SK-N-SH (cell line): ENCODE data around the gene MMP13. TPM values are rescaled to one million over a fixed set of nuclear protein-coding genes. Genes with fewer than 3 reads are reported as not detected.

ENCODE experiments used
- CTCF ChIA-PET: fragments of 300-600, 350-600 bp; formaldehyde crosslinking; extraction: SDS; loops from one replicate; lab custom pipeline; 2021; lab: Yijun Ruan, JAX
- POLR2A ChIA-PET: fragments of 350-600 bp; sonication (Branson Sonifier 250); formaldehyde crosslinking; extraction: SDS; loops from one replicate; lab custom pipeline; 2020; ENCODE audit warnings: antibody characterized with exemption, inconsistent platforms; lab: Yijun Ruan, JAX
- DNase-seq: peaks from one replicate; pipeline ENCODE4 v3.0.0; 2012
- H2AFZ ChIP-seq: fragments of 200-600 bp; sonication (generic); 2 replicates; pipeline ENCODE4 v1.8.1; 2016; ENCODE audit warnings: antibody characterized with exemption, mild to moderate bottlenecking, low read depth
- H3F3A ChIP-seq: fragments of 200-600 bp; sonication (generic); replicated peaks from 2 replicates; pipeline ENCODE3; 2016; ENCODE audit warnings: antibody characterized with exemption, mild to moderate bottlenecking; ENCODE audit not compliant: insufficient read depth
- H3K27ac ChIP-seq, 2 experiments: fragments of 200-500 bp in 1 of 2; fragments of 200-600 bp in 1 of 2; sonication (Bioruptor generic) in 1 of 2; sonication (generic), shearing (Covaris generic) in 1 of 2; 2 replicates each; pipeline versions ENCODE4 v1.5.1 to v1.6.1; 2014 to 2016; ENCODE audit warnings: low read depth in 2 of 2, inconsistent platforms in 1 of 2, low read length in 1 of 2, mild to moderate bottlenecking in 1 of 2, mixed read lengths in 1 of 2
- H3K27me3 ChIP-seq: fragments of 200-600 bp; sonication (generic), shearing (Covaris generic); 2 replicates; pipeline ENCODE4 v1.6.1; 2016; ENCODE audit warnings: mixed run types; ENCODE audit not compliant: insufficient read depth
- H3K36me3 ChIP-seq, 2 experiments: fragments of 200-500 bp in 1 of 2; fragments of 200-600 bp in 1 of 2; sonication (Bioruptor generic) in 1 of 2; sonication (generic) in 1 of 2; replicated peaks in 1 of 2; 2 replicates each; pipeline versions ENCODE3 to v1.5.1; 2014 to 2016; ENCODE audit warnings: low read length in 1 of 2, mild to moderate bottlenecking in 1 of 2; ENCODE audit not compliant: insufficient read depth in 2 of 2, control insufficient read depth in 1 of 2
- H3K4me1 ChIP-seq, 2 experiments: fragments of 200-500 bp in 1 of 2; fragments of 200-600 bp in 1 of 2; sonication (Bioruptor generic) in 1 of 2; sonication (generic), shearing (Covaris generic) in 1 of 2; 2 replicates each; pipeline versions ENCODE4 v1.5.1 to v1.6.1; 2014 to 2016; ENCODE audit warnings: low read depth in 1 of 2, low read length in 1 of 2, mixed run types in 1 of 2; ENCODE audit not compliant: insufficient read depth in 2 of 2, control insufficient read depth in 1 of 2
- H3K4me2 ChIP-seq: fragments of 200-600 bp; sonication (generic), shearing (Covaris generic); 2 replicates; pipeline ENCODE4 v1.6.1; 2017; ENCODE audit warnings: mixed run types
- H3K4me3 ChIP-seq, 2 experiments: fragments of 200-500 bp in 1 of 2; fragments of 200-600 bp in 1 of 2; sonication (Bioruptor generic) in 1 of 2; sonication (generic), shearing (Covaris generic) in 1 of 2; 2 replicates each; pipeline versions ENCODE4 v1.5.1 to v1.8.1; 2014 to 2016; ENCODE audit warnings: low read depth in 2 of 2, inconsistent platforms in 1 of 2, low read length in 1 of 2, mild to moderate bottlenecking in 1 of 2, mixed read lengths in 1 of 2, moderate library complexity in 1 of 2
- H3K79me2 ChIP-seq: fragments of 200-600 bp; sonication (generic); 2 replicates; pipeline ENCODE4 v1.8.1; 2017; ENCODE audit warnings: mild to moderate bottlenecking; ENCODE audit not compliant: insufficient read depth
- H3K9ac ChIP-seq: fragments of 200-600 bp; sonication (generic); 2 replicates; pipeline ENCODE4 v1.6.1; 2017; ENCODE audit warnings: mixed run types
- H3K9me2 ChIP-seq: fragments of 200-600 bp; sonication (generic); 2 replicates; pipeline ENCODE4 v1.6.1; 2017; ENCODE audit warnings: mixed run types
- H3K9me3 ChIP-seq: fragments of 200-600 bp; sonication (generic); 2 replicates; pipeline ENCODE4 v1.6.1; 2017; ENCODE audit warnings: mixed run types, mild to moderate bottlenecking, moderate library complexity
- H4K20me1 ChIP-seq: fragments of 200-600 bp; sonication (generic); 2 replicates; pipeline ENCODE4 v1.6.1; 2017; ENCODE audit warnings: mild to moderate bottlenecking, mixed run types; ENCODE audit not compliant: insufficient read depth
- CHD2 ChIP-seq: fragments of 150-350 bp; IDR thresholded peaks from 2 replicates; pipeline ENCODE4 v1.6.1; 2018; ENCODE audit warnings: low read length; ENCODE audit not compliant: partially characterized antibody
- EZH2phosphoT487 ChIP-seq: fragments of 200-600 bp; sonication (generic); IDR thresholded peaks from 2 replicates; pipeline ENCODE4 v1.6.1; 2017; ENCODE audit warnings: low read depth, mixed run types, mild to moderate bottlenecking, antibody characterized with exemption, moderate library complexity, borderline replicate concordance
- FOSL2 ChIP-seq: IDR thresholded peaks from 2 replicates; pipeline ENCODE4 v1.4.0; 2012; ENCODE audit warnings: low read depth, mild to moderate bottlenecking, moderate library complexity, borderline replicate concordance
- FOXJ3 ChIP-seq: sonication (generic); formaldehyde crosslinking; IDR thresholded peaks from 2 replicates; pipeline ENCODE4 v1.5.1; 2020; ENCODE audit warnings: mild to moderate bottlenecking, missing genetic modification reagents
- FOXM1 ChIP-seq: IDR thresholded peaks from 2 replicates; pipeline ENCODE4 v1.4.0; 2012; ENCODE audit warnings: low read depth, mild to moderate bottlenecking
- GATA2 ChIP-seq: sonication (generic); formaldehyde crosslinking; IDR thresholded peaks from 2 replicates; pipeline ENCODE4 v1.5.0; 2020; ENCODE audit warnings: mild to moderate bottlenecking, missing genetic modification reagents
- JUND ChIP-seq: IDR thresholded peaks from 2 replicates; pipeline ENCODE4 v1.4.0; 2012
- MEF2A ChIP-seq: IDR thresholded peaks from 2 replicates; pipeline ENCODE4 v1.4.0; 2012; ENCODE audit warnings: low read depth, borderline replicate concordance
- NFIC ChIP-seq: IDR thresholded peaks from 2 replicates; pipeline ENCODE4 v1.4.0; 2012; ENCODE audit warnings: borderline replicate concordance
- NRF1 ChIP-seq: IDR thresholded peaks from 2 replicates; pipeline ENCODE4 v1.6.1; 2012; ENCODE audit warnings: low read depth, mild to moderate bottlenecking, low read length
- POLR2AphosphoS5 ChIP-seq: IDR thresholded peaks from 2 replicates; pipeline ENCODE4 v1.6.1; 2012; ENCODE audit warnings: low read depth, low read length
- RAD21 ChIP-seq: IDR thresholded peaks from 2 replicates; pipeline ENCODE4 v1.6.1; 2012; ENCODE audit warnings: mild to moderate bottlenecking, low read length
- RFX5 ChIP-seq: IDR thresholded peaks from 2 replicates; pipeline ENCODE4 v1.6.1; 2012; ENCODE audit warnings: mild to moderate bottlenecking, improper control_type of control experiment, low read length
- RXRA ChIP-seq: IDR thresholded peaks from 2 replicates; pipeline ENCODE4 v1.4.0; 2012; ENCODE audit warnings: low read depth, mild to moderate bottlenecking, borderline replicate concordance
- SIN3A ChIP-seq: IDR thresholded peaks from 2 replicates; pipeline ENCODE4 v1.6.1; 2012; ENCODE audit warnings: low read depth, mild to moderate bottlenecking, low read length, moderate library complexity, borderline replicate concordance
- SMC3 ChIP-seq: IDR thresholded peaks from 2 replicates; pipeline ENCODE4 v1.6.1; 2012; ENCODE audit warnings: low read depth, low read length, improper control_type of control experiment
- TAF1 ChIP-seq: IDR thresholded peaks from 2 replicates; pipeline ENCODE4 v1.6.1; 2012; ENCODE audit warnings: low read depth, mild to moderate bottlenecking, low read length, moderate library complexity, borderline replicate concordance
- TEAD4 ChIP-seq: IDR thresholded peaks from 2 replicates; pipeline ENCODE4 v1.4.0; 2012; ENCODE audit warnings: mild to moderate bottlenecking, borderline replicate concordance; ENCODE audit not compliant: insufficient read depth
- WGBS: methylation state at CpG from one replicate; pipeline ENCODE4 v1.1.6; 2017; ENCODE audit warnings: low lambda C conversion rate; 5-methylcytosine and 5-hydroxymethylcytosine counted together
- polyA plus RNA-seq, 3 experiments: library from polyadenylated mRNA; depleted of rRNA; stranded (reverse); fragments of >200 nt; gene quantifications; 2 replicates each; pipeline ENCODE4 v1.2.3, GENCODE V29; 2012
- TF ChIP-seq, protein P1 (sequence below): fragments of 200-600 bp; sonication (generic); IDR thresholded peaks from 2 replicates; pipeline ENCODE4 v1.6.1; 2017; ENCODE audit warnings: antibody characterized with exemption, mild to moderate bottlenecking, moderate library complexity
- TF ChIP-seq, protein P2 (sequence below): fragments of 150-350 bp; IDR thresholded peaks from 2 replicates; pipeline ENCODE4 v1.6.1; 2017; ENCODE audit warnings: antibody characterized with exemption, low read length, low read depth, borderline replicate concordance

MMP13 gene
- polyA plus RNA-seq, 1 of the 3 experiments (the other 2 are of a cell fraction), result 0.12 TPM

DNA sequence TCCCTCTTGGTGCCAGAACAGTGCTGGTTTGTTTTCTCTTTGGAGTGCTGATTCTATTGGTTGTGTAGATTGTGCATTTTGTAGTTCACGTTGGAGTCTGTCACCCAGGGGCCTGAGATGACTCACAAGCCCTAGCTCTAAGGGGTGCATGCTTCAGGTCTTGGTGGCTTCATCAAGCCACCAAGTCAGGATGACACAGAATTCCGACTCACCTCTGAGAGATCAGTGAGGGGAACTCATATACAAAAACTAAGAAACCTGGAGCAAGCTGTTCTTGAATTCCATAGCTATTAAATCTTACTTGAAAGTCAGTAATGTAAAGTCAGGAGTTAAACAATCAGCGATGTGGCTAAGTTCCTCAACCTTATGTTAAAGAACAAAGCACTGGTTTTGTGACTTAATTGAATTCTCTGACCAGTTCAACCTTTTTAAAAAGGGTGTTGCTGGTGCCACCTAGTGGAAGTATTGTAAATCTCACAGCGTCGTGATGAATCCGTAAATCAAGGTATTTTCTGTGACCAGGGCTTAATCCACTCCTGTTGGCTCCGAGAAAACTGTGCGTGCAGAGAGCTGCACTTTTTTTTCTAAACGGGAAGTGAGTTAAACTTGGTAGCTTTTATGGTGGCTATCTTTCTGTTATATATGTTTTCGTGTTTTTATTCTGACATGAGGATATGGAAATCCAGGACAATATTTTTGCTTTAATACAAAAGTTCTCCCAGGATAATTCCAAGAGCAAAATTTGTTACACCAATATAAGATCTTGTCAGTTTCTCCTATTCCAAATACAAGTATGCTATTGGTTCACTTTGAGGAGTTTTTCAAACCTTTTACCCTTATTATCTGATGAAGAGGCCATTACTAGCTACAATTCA is 14.6 kb downstream of the MMP13 start:
- no peaks in the 10 kb centered on the region for H3K9me3 ChIP-seq
- H3K4me1 ChIP-seq, result no peaks in the 10 kb centered on the region; a peak in 1 of 4 replicates
- H3K36me3 ChIP-seq, result no peaks in the 10 kb centered on the region
- DNase-seq, result peak; percentile 46
- no peak overlapping the region; a peak in 1 of 4 replicates for H3K4me3 ChIP-seq
- TF ChIP-seq RAD21, result peak; percentile 77
- TF ChIP-seq FOXM1, result no peak
- TF ChIP-seq, protein P1, sequence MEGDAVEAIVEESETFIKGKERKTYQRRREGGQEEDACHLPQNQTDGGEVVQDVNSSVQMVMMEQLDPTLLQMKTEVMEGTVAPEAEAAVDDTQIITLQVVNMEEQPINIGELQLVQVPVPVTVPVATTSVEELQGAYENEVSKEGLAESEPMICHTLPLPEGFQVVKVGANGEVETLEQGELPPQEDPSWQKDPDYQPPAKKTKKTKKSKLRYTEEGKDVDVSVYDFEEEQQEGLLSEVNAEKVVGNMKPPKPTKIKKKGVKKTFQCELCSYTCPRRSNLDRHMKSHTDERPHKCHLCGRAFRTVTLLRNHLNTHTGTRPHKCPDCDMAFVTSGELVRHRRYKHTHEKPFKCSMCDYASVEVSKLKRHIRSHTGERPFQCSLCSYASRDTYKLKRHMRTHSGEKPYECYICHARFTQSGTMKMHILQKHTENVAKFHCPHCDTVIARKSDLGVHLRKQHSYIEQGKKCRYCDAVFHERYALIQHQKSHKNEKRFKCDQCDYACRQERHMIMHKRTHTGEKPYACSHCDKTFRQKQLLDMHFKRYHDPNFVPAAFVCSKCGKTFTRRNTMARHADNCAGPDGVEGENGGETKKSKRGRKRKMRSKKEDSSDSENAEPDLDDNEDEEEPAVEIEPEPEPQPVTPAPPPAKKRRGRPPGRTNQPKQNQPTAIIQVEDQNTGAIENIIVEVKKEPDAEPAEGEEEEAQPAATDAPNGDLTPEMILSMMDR, result peak; percentile 84
- no peak for TF ChIP-seq POLR2AphosphoS5
- TF ChIP-seq SMC3, result peak; percentile 73
- no peak overlapping the region for H3K4me2 ChIP-seq
- H3K9me2 ChIP-seq, result no peaks in the 10 kb centered on the region
- no peak overlapping the region for H3K9ac ChIP-seq
- H3F3A ChIP-seq, result no peaks in the 10 kb centered on the region
- ChIA-PET POLR2A (no interaction called here), CTCF (interaction anchor here (0.6 to 2.8 kb wide), 29 partner anchors 9 to 599 kb away, joined by 3 to 36 read pairs (median 4); no protein-coding TSS in a partner anchor)
- H3K27me3 ChIP-seq, result no peaks in the 10 kb centered on the region
- 14% methylated on average over 10 of the region's 10 CpGs for WGBS
- H4K20me1 ChIP-seq, result no peaks in the 10 kb centered on the region
- peak overlapping the region; percentile 53; the same call in 1 of the 2 replicates for H2AFZ ChIP-seq
- no peaks in the 10 kb centered on the region for H3K79me2 ChIP-seq
- no peak overlapping the region for H3K27ac ChIP-seq

DNA sequence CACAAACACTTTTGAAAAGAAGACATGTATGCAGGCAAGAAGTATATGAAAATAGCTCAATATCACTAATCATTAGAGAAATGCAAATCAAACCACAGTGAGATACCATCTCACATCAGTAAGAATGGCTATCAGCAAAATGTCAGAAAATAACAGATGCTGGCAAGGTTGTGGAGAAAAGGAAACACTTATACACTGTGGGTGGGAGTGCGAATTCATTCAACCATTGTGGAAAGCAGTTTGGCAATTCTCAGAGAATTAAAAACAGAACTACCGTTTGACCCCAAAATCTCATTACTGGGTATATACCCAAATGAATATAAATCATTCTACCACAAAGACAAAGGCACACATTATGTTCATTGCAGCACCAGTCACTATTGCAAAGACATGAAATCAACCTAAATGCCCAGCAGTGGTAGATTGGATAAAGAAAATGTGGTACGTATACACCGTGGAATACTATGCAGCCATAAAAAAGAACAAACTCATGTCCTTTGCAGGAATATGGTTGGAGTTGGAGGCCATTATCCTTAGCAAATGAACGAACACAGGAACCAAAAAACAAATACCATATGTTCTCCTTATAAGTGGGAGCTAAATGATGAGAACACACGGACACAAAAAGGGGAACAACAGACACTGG is 18.5 kb downstream of the MMP13 start:
- no peaks in the 10 kb centered on the region for H3K36me3 ChIP-seq
- no peaks in the 10 kb centered on the region for H4K20me1 ChIP-seq
- H3K4me3 ChIP-seq, result no peak overlapping the region
- no peaks in the 10 kb centered on the region for H3K9me3 ChIP-seq
- ChIA-PET CTCF (no interaction called here), POLR2A (no interaction called here)
- H3K9ac ChIP-seq, result no peak overlapping the region
- no peak overlapping the region for H3K27ac ChIP-seq
- 50% methylated on average over 6 of the region's 6 CpGs for WGBS
- no peak for TF ChIP-seq NRF1
- no peak for TF ChIP-seq TAF1
- no peak for TF ChIP-seq GATA2
- TF ChIP-seq FOXJ3, result no peak
- TF ChIP-seq MEF2A, result no peak
- no peak for TF ChIP-seq TEAD4
- no peak for TF ChIP-seq RXRA
- TF ChIP-seq NFIC, result no peak
- no peak for TF ChIP-seq RFX5
- no peak for TF ChIP-seq FOSL2
- no peak for TF ChIP-seq EZH2phosphoT487
- TF ChIP-seq FOXM1, result no peak
- no peak for TF ChIP-seq JUND
- TF ChIP-seq SIN3A, result no peak
- TF ChIP-seq, protein P2, sequence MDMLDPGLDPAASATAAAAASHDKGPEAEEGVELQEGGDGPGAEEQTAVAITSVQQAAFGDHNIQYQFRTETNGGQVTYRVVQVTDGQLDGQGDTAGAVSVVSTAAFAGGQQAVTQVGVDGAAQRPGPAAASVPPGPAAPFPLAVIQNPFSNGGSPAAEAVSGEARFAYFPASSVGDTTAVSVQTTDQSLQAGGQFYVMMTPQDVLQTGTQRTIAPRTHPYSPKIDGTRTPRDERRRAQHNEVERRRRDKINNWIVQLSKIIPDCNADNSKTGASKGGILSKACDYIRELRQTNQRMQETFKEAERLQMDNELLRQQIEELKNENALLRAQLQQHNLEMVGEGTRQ, result no peak
- no peak for TF ChIP-seq CHD2
- no peaks in the 10 kb centered on the region for H3K9me2 ChIP-seq
- H3K27me3 ChIP-seq, result no peaks in the 10 kb centered on the region
- H3K79me2 ChIP-seq, result no peaks in the 10 kb centered on the region
- no peaks in the 10 kb centered on the region for H3F3A ChIP-seq
- H2AFZ ChIP-seq, result no peak overlapping the region
- H3K4me2 ChIP-seq, result no peak overlapping the region
- no peaks in the 10 kb centered on the region; a peak in 1 of 4 replicates for H3K4me1 ChIP-seq
- no peak for DNase-seq
